ENCODE data around the gene RGS6. TPM values are rescaled to one million over a fixed set of nuclear protein-coding genes. Genes with fewer than 3 reads are reported as not detected.

RGS6 gene
- total RNA-seq, 4 donors from 2014 or later: 0.54 to 9.1 (median 3.3) TPM

DNA sequence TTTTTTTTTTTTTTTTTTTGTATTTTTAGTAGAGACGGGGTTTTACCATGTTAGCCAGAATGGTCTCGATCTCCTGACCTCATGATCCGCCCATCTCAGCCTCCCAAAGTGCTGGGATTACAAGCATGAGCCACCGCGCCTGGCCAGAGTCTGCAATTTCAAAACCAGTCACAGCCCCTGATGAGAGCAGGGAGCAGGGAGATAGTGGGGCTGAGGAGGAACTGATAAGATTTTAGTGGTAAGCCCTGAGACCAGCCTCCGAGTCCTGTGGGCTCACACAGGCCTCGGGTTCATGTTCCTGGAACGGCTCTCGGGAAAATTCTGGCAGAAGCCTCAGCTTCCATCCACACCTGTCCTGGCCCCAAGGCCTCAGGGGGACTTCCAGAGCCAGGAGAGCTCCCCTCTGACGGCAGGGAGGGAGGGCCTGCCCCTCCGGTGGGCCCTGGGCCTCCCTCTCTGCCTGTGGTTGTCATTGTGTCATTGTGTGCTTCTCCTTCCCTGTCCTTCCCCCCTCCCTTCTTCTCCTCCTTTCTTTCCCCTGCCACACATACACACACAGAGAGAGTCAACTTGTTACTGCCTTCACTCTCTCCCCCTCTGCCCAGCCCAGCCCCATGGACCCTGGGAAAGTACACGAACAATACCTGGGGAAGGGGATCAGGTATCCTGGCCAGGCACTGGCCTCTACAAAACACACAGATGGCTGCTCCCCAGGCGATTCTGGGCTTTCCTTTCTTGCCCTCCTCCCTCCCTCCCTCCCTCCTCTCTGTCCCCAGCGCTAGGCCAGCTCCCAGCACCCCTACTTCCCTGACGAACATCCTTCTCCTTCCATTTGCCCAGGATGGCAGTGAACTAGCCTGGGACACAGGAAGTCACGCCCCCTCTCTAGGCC lies 667.6 kb downstream of the RGS6 start:
- H3K27me3 ChIP-seq: no peaks in the 10 kb centered on the region
- no peaks in the 10 kb centered on the region for H3K9me3 ChIP-seq
- H3K4me1 ChIP-seq: no peaks in the 10 kb centered on the region
- TF ChIP-seq CTCF (IDR thresholded peaks at IDR 0.05): no peak
- no peak for TF ChIP-seq POLR2A (IDR thresholded peaks at IDR 0.05)
- no peak overlapping the region for H3K4me3 ChIP-seq
- H3K27ac ChIP-seq: no peak overlapping the region
- DNase-seq: no peak
- no peaks in the 10 kb centered on the region for H3K36me3 ChIP-seq

DNA sequence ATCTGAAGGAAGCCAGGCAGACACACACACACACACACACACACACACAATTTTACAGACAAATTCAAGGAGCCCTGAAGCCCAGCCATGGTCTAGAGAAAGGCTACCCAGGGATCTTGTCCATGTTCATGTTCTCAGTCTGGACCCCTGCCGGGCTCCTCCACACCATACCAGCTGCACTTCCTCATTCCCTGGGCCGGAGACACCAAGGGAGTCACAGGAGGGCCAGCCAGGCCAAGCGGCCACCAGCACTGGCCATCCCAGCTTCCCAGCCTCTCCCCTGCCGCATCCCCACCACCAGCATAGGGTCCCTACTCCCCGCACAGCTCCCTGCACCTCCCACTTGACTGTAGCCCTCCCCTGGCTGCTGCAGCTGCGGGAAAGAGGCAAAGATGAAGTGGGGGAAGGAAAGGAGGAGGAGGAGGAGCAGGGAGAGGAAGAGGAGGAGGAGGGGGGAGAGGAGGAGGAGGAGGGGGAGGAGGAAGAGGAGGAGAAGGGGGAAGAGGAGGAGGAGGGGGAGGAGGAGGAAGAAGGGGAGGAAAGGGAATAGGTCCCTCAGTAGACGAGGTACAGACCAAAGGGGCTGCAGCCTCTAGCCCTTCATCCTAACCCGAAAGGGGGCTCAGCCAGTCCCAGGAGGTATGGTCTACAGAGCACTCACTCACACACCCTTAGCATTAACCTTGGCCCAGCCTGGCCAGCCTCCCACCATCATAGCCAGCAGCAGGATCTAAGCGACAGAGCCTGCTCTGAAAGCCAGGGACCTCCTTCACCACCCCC lies 668.5 kb downstream of the RGS6 start:
- no peak for DNase-seq
- Histone ChIP-seq H3K9me3 (no peaks in the 10 kb centered on the region), H3K36me3 (no peaks in the 10 kb centered on the region), H3K27me3 (no peaks in the 10 kb centered on the region), H3K27ac (no peak overlapping the region), H3K4me3 (no peak overlapping the region), H3K4me1 (no peaks in the 10 kb centered on the region)
- TF ChIP-seq CTCF (IDR thresholded peaks at IDR 0.05): no peak
- no peak for TF ChIP-seq POLR2A (IDR thresholded peaks at IDR 0.05)

- Histone ChIP-seq H3K27ac (no peak overlapping the region), H3K4me3 (no peak overlapping the region), H3K4me1 (no peaks in the 10 kb centered on the region), H3K9me3 (no peaks in the 10 kb centered on the region), H3K36me3 (no peaks in the 10 kb centered on the region), H3K27me3 (no peaks in the 10 kb centered on the region)
- DNase-seq: no peak
- TF ChIP-seq POLR2A (IDR thresholded peaks at IDR 0.05) (no peak), CTCF (IDR thresholded peaks at IDR 0.05) (no peak)
These were observed 671.4 kb downstream of the RGS6 start for GRCh38 chr14:72603639-72604038.

GRCh38 chr14:72604133-72604532 lies 671.9 kb downstream of the RGS6 start:
- no peak overlapping the region for H3K27ac ChIP-seq
- no peaks in the 10 kb centered on the region for H3K9me3 ChIP-seq
- H3K27me3 ChIP-seq: no peaks in the 10 kb centered on the region
- no peaks in the 10 kb centered on the region for H3K4me1 ChIP-seq
- H3K4me3 ChIP-seq: no peak overlapping the region
- no peak for TF ChIP-seq POLR2A (IDR thresholded peaks at IDR 0.05)
- no peak for TF ChIP-seq CTCF (IDR thresholded peaks at IDR 0.05)
- DNase-seq: no peak
- H3K36me3 ChIP-seq: no peaks in the 10 kb centered on the region

DNA sequence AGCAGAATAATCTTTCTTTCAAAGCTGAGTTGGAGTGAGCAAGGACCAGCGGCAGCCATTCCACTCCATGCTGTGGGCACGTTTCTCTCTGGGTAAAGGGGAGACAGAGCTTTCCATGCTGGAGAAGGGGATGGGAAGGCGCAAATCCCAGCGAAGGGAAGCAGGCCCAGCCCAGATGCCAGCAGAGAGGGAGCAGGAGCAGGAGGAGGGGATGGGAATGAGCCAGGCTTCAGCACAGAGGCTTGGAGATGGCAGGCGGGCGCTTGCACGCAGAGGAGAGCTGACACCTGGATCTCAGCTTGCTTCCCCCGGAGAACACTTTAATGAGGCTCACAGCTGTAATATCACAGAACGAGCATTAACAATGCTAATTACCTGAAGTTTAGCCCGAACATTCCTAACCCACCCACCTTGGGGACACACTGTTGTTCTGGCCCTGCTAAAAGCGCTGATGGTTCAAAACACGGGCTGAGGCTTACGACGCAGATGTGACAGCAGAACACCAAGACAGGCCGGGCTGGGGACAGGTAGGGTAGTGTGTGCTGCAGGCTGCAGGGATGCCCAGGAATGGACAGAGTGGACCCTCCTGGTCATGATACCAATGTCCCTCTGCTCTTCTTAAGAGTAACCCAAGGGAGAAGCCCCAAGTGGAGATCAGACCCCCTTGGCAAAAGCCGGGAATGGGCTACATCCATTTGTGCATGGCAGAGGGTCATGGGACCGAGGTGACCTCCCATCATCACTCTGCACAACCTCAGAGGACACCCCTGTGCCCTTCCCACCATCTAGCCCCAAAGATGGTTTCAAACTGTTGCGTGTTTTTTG lies 673.1 kb downstream of the RGS6 start:
- H3K36me3 ChIP-seq: no peaks in the 10 kb centered on the region
- no peak overlapping the region for H3K4me3 ChIP-seq
- H3K4me1 ChIP-seq: no peaks in the 10 kb centered on the region
- peak in 1 of 3 donors; percentile 32 for DNase-seq
- H3K9me3 ChIP-seq: no peaks in the 10 kb centered on the region
- no peaks in the 10 kb centered on the region for H3K27me3 ChIP-seq
- no peak for TF ChIP-seq POLR2A (IDR thresholded peaks at IDR 0.05)
- no peak for TF ChIP-seq CTCF (IDR thresholded peaks at IDR 0.05)
- H3K27ac ChIP-seq: no peak overlapping the region
